ENCODE results near the gene ABCC10. TPM values are rescaled to one million over a fixed set of nuclear protein-coding genes. Genes with fewer than 3 reads are reported as not detected.

The ABCC10 gene
- total RNA-seq, 1 donor from 2014 or later, result 43.2 TPM

DNA sequence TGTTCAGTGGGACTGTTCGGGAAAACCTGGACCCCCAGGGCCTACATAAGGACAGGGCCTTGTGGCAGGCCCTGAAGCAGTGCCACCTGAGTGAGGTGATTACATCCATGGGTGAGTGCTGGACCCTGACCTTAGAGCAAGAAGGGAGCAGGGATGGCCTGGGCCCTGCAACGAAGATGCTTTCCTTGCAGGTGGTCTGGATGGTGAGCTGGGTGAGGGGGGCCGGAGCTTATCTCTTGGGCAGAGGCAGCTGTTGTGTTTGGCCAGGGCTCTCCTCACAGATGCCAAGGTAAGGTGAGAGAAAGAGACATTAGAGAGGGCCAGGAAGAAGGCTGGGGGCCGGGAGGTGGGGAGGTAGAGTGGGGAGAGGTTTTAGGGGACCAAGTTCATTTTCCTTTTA, 21.6 kb downstream of the ABCC10 start:
- no peak overlapping the region for H3K4me3 Mint-ChIP-seq (ENCODE audit: unreplicated experiment)
- DNase-seq (ENCODE audit: low spot score), result no peak
- no peak for TF ChIP-seq CTCF (IDR thresholded peaks at IDR 0.05)
- no peaks in the 10 kb centered on the region for H3K27me3 Mint-ChIP-seq (ENCODE audit: low read depth)
- no peak overlapping the region for H3K27ac Mint-ChIP-seq (ENCODE audit: unreplicated experiment)
- H3K36me3 Mint-ChIP-seq (ENCODE audit: low read depth), result peaks cover 34% of the 10 kb centered on the region
- H3K9me3 Mint-ChIP-seq (ENCODE audit: low read depth), result no peaks in the 10 kb centered on the region
- peaks cover 2% of the 10 kb centered on the region for H3K4me1 Mint-ChIP-seq (ENCODE audit: low read depth)

DNA sequence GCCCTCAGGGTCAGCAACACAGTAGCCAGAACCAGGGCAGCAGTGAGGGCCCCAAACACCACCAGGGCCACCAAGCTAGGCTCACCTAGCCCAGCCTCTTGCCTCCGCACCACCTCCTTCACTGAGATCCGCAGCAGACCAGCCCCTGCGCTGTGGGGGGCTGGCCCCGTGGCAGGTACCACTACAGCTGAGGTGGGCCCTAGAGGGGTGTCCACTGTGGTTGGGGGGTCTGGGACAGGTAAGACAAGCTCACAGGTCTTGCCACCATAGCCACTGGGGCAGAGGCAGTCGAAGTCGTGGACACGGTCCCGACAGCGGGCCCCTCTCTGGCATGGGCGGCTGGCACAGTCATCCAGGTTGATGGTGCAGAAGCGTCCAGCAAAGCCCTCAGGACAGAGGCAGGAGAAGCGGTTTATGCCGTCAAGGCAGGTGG, 23.4 kb downstream of the ABCC10 start:
- no peak overlapping the region for H3K27ac Mint-ChIP-seq (ENCODE audit: unreplicated experiment)
- H3K27me3 Mint-ChIP-seq (ENCODE audit: low read depth), result peaks cover 2% of the 10 kb centered on the region
- DNase-seq (ENCODE audit: low spot score), result no peak
- TF ChIP-seq CTCF (IDR thresholded peaks at IDR 0.05), result no peak
- peaks cover 30% of the 10 kb centered on the region for H3K36me3 Mint-ChIP-seq (ENCODE audit: low read depth)
- H3K9me3 Mint-ChIP-seq (ENCODE audit: low read depth), result no peaks in the 10 kb centered on the region
- no peak overlapping the region for H3K4me3 Mint-ChIP-seq (ENCODE audit: unreplicated experiment)
- peaks cover 12% of the 10 kb centered on the region for H3K4me1 Mint-ChIP-seq (ENCODE audit: low read depth)

GRCh38 chr6:43451348-43451747, 24.0 kb downstream of the ABCC10 start:
- peaks cover 27% of the 10 kb centered on the region for H3K36me3 Mint-ChIP-seq (ENCODE audit: low read depth)
- peaks cover 18% of the 10 kb centered on the region for H3K4me1 Mint-ChIP-seq (ENCODE audit: low read depth)
- H3K4me3 Mint-ChIP-seq (ENCODE audit: unreplicated experiment), result no peak overlapping the region
- no peak overlapping the region for H3K27ac Mint-ChIP-seq (ENCODE audit: unreplicated experiment)
- TF ChIP-seq CTCF (IDR thresholded peaks at IDR 0.05), result no peak
- DNase-seq (ENCODE audit: low spot score), result no peak
- no peaks in the 10 kb centered on the region for H3K9me3 Mint-ChIP-seq (ENCODE audit: low read depth)
- H3K27me3 Mint-ChIP-seq (ENCODE audit: low read depth), result peaks cover 8% of the 10 kb centered on the region

DNA sequence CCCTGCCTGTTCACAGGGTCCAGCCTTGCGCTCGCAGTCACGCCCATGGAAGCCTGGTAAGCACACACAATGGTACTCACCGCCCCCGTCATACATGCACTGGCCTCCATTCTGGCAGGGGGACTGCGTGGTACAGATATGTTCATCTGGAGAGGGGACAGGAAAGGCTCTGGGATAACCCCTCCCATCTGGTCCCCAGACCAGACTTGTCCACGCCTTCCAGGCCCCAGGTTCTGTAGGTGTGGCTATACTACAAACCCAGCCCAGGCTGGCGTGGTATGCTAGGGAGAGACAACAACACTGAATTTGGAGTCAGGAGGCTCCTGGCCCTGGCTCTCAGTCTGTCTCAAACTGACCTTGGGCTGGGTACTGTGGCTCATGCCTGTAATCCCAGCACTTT, 24.6 kb downstream of the ABCC10 start:
- Mint-ChIP-seq H3K9me3 (ENCODE audit: low read depth) (no peaks in the 10 kb centered on the region), H3K36me3 (ENCODE audit: low read depth) (peaks cover 23% of the 10 kb centered on the region)

DNA sequence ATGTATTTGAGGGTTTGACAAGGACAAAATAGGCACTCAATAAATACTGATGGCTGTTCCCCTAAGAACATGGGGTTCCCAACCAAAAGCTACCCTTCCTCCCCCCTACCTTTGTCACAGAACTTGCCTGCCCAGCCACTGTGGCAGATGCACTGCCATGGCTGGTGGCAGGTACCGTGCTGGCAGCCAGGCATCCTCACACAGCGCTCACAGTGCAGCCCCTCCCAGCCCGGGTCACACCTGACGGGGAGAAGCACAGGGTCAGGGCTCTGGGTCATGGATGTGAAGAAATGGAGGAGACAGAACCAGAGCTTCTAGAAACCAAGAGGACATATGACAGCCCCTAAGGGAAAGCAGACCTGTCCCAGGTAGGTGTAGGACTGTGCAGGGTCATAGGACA, 25.6 kb downstream of the ABCC10 start:
- no peak overlapping the region for H3K27ac Mint-ChIP-seq (ENCODE audit: unreplicated experiment)
- no peak for TF ChIP-seq CTCF (IDR thresholded peaks at IDR 0.05)
- H3K4me1 Mint-ChIP-seq (ENCODE audit: low read depth), result peaks cover 22% of the 10 kb centered on the region
- H3K9me3 Mint-ChIP-seq (ENCODE audit: low read depth), result no peaks in the 10 kb centered on the region
- H3K4me3 Mint-ChIP-seq (ENCODE audit: unreplicated experiment), result no peak overlapping the region
- DNase-seq (ENCODE audit: low spot score), result no peak
- peaks cover 14% of the 10 kb centered on the region for H3K27me3 Mint-ChIP-seq (ENCODE audit: low read depth)
- peaks cover 16% of the 10 kb centered on the region for H3K36me3 Mint-ChIP-seq (ENCODE audit: low read depth)

More for the DNA sequence above, 24.6 kb downstream of the ABCC10 start:
- no peak for TF ChIP-seq CTCF (IDR thresholded peaks at IDR 0.05)
- Mint-ChIP-seq H3K4me1 (ENCODE audit: low read depth) (peaks cover 21% of the 10 kb centered on the region), H3K27me3 (ENCODE audit: low read depth) (peaks cover 13% of the 10 kb centered on the region), H3K27ac (ENCODE audit: unreplicated experiment) (no peak overlapping the region), H3K4me3 (ENCODE audit: unreplicated experiment) (no peak overlapping the region)
- no peak for DNase-seq (ENCODE audit: low spot score)
